HepG2 (cell line): ENCODE data around the gene DCP2. TPM values are rescaled to one million over a fixed set of nuclear protein-coding genes. Genes with fewer than 3 reads are reported as not detected.

ENCODE experiments used
- ASH2L ChIP-seq: fragments of 300-600, 200-600 bp; sonication (generic); IDR thresholded peaks from 2 replicates; pipeline ENCODE4 v1.7.0; 2017; ENCODE audit warnings: low read depth, mild to moderate bottlenecking, moderate library complexity, mixed read lengths, low read length; ENCODE audit not compliant: insufficient read length
- DNMT1 ChIP-seq: sonication (generic); formaldehyde crosslinking; IDR thresholded peaks from 2 replicates; pipeline ENCODE4 v1.5.1; 2020; ENCODE audit warnings: mild to moderate bottlenecking, missing genetic modification reagents
- FOSL2 ChIP-seq: sonication (generic); formaldehyde crosslinking; IDR thresholded peaks from 2 replicates; pipeline ENCODE4 v1.4.0; 2020; ENCODE audit warnings: missing genetic modification reagents
- FOXM1 ChIP-seq: sonication (generic); formaldehyde crosslinking; IDR thresholded peaks from 2 replicates; pipeline ENCODE4 v1.5.0; 2020; ENCODE audit warnings: missing genetic modification reagents
- GABPA ChIP-seq, 2 experiments: IDR thresholded peaks; 2 replicates each; pipeline ENCODE4 v1.6.1; 2011 to 2016; ENCODE audit warnings: low read depth in 2 of 2, low read length in 1 of 2, missing biosample characterization in 1 of 2, missing genetic modification characterization in 1 of 2
- HNF4A ChIP-seq: sonication (generic); formaldehyde crosslinking; IDR thresholded peaks from 2 replicates; pipeline ENCODE4 v1.4.0; 2020; ENCODE audit warnings: missing genetic modification reagents
- ISL2 ChIP-seq: sonication (generic); formaldehyde crosslinking; IDR thresholded peaks from 2 replicates; pipeline ENCODE4 v1.5.0; 2020; ENCODE audit warnings: missing genetic modification reagents
- KLF12 ChIP-seq: sonication (generic); formaldehyde crosslinking; IDR thresholded peaks from 2 replicates; pipeline ENCODE4 v1.4.0; 2020; ENCODE audit warnings: missing genetic modification reagents, borderline replicate concordance
- KLF16 ChIP-seq, 2 experiments: sonication (generic) in 1 of 2; formaldehyde crosslinking in 1 of 2; IDR thresholded peaks; 2 replicates each; pipeline versions ENCODE4 v1.6.1 to v1.8.0; 2016 to 2023; ENCODE audit warnings: missing genetic modification reagents in 2 of 2, missing compliant biosample characterization in 1 of 2
- MEIS1 ChIP-seq: sonication (generic); formaldehyde crosslinking; IDR thresholded peaks from 2 replicates; pipeline ENCODE4 v1.9.0; 2021; ENCODE audit warnings: mild to moderate bottlenecking, missing genetic modification reagents, moderate library complexity, borderline replicate concordance
- RBAK ChIP-seq: sonication (generic); formaldehyde crosslinking; IDR thresholded peaks from 2 replicates; pipeline ENCODE4 v1.5.1; 2020; ENCODE audit warnings: mild to moderate bottlenecking, missing genetic modification reagents
- RBFOX2 ChIP-seq: fragments of 200-400 bp; formaldehyde crosslinking; IDR thresholded peaks from 2 replicates; pipeline ENCODE4 v1.6.1; 2017; ENCODE audit warnings: low read depth, mild to moderate bottlenecking, low read length
- RCOR2 ChIP-seq: IDR thresholded peaks from 2 replicates; pipeline ENCODE4 v1.6.1; 2016; ENCODE audit warnings: missing biosample characterization, missing genetic modification reagents
- REPIN1 ChIP-seq: sonication (generic); formaldehyde crosslinking; IDR thresholded peaks from 2 replicates; pipeline ENCODE4 v1.8.0; 2022; ENCODE audit warnings: missing genetic modification reagents, low read depth, mild to moderate bottlenecking, borderline replicate concordance
- TGIF2 ChIP-seq: IDR thresholded peaks from 2 replicates; pipeline ENCODE4 v1.6.1; 2016; ENCODE audit warnings: control low read depth, missing compliant biosample characterization
- ZBTB21 ChIP-seq: sonication (generic); formaldehyde crosslinking; IDR thresholded peaks from 2 replicates; pipeline ENCODE4 v1.4.0; 2020; ENCODE audit warnings: missing genetic modification reagents
- ZBTB46 ChIP-seq: sonication (generic); formaldehyde crosslinking; IDR thresholded peaks from 2 replicates; pipeline ENCODE4 v1.4.0; 2020; ENCODE audit warnings: mild to moderate bottlenecking, missing genetic modification reagents, borderline replicate concordance
- ZKSCAN8 ChIP-seq: IDR thresholded peaks from 2 replicates; pipeline ENCODE4 v1.6.1; 2016; ENCODE audit warnings: borderline replicate concordance, missing genetic modification reagents, missing compliant biosample characterization
- ZNF329 ChIP-seq: sonication (generic); formaldehyde crosslinking; IDR thresholded peaks from 2 replicates; pipeline ENCODE4 v1.9.0; 2021; ENCODE audit warnings: low read depth, mild to moderate bottlenecking, missing genetic modification reagents
- ZNF331 ChIP-seq: sonication (generic); formaldehyde crosslinking; IDR thresholded peaks from 2 replicates; pipeline ENCODE4 v1.4.0; 2020; ENCODE audit warnings: missing genetic modification reagents
- ZNF484 ChIP-seq: sonication (generic); formaldehyde crosslinking; IDR thresholded peaks from 2 replicates; pipeline ENCODE4 v1.5.1; 2020; ENCODE audit warnings: mild to moderate bottlenecking, low read depth, missing genetic modification reagents, borderline replicate concordance
- ZNF570 ChIP-seq: sonication (generic); formaldehyde crosslinking; IDR thresholded peaks from 2 replicates; pipeline ENCODE4 v1.4.0; 2020; ENCODE audit warnings: mild to moderate bottlenecking, missing genetic modification reagents, borderline replicate concordance
- ZNF598 ChIP-seq: sonication (generic); formaldehyde crosslinking; IDR thresholded peaks from 2 replicates; pipeline ENCODE4 v1.5.1; 2020; ENCODE audit warnings: mild to moderate bottlenecking, missing genetic modification reagents, borderline replicate concordance
- ZNF678 ChIP-seq: sonication (generic); formaldehyde crosslinking; IDR thresholded peaks from 2 replicates; pipeline ENCODE4 v1.4.0; 2020; ENCODE audit warnings: mild to moderate bottlenecking, missing genetic modification reagents
- ZNF784 ChIP-seq: sonication (generic); formaldehyde crosslinking; IDR thresholded peaks from 2 replicates; pipeline ENCODE4 v1.5.1; 2020; ENCODE audit warnings: missing genetic modification reagents, mild to moderate bottlenecking, borderline replicate concordance
- ZSCAN22 ChIP-seq: sonication (generic); formaldehyde crosslinking; IDR thresholded peaks from 2 replicates; pipeline ENCODE4 v1.4.0; 2020; ENCODE audit warnings: mild to moderate bottlenecking, missing genetic modification reagents
- polyA plus RNA-seq, 8 experiments: library from polyadenylated mRNA; depleted of rRNA in 3 of 8; stranded (reverse) in 7 of 8; unstranded in 1 of 8; fragments of >200 nt; fragmentation: Illumina TruSeq in 4 of 8; extraction: Trizol in 4 of 8; gene quantifications; 2 replicates each; pipeline versions ENCODE4 v1.2.1 to v1.2.3, GENCODE V29; 2011 to 2016; ENCODE audit warnings: low read depth in 4 of 8, missing spikeins in 1 of 8, mixed read lengths in 1 of 8; ENCODE audit not compliant: insufficient read depth in 1 of 8
- total RNA-seq, 5 experiments: library from RNA; depleted of rRNA; stranded (reverse); fragments of >200 nt; fragmentation: Illumina TruSeq; extraction: Trizol; gene quantifications; 2 replicates each; pipeline ENCODE4 v1.2.3, GENCODE V29; 2016; ENCODE audit warnings: low read depth in 1 of 5
- TF ChIP-seq, protein P1 (sequence below): sonication (generic); formaldehyde crosslinking; IDR thresholded peaks from 2 replicates; pipeline ENCODE4 v1.8.1; 2022; ENCODE audit warnings: mild to moderate bottlenecking, missing genetic modification reagents

DCP2 gene
- total and polyA plus RNA-seq, 2 of the 13 experiments (the other 11 are each of a cell fraction or from before 2014, with no cell fraction given), result 16.2 to 63.4 TPM

GRCh38 chr5:112976432-112977309, at the start of gene DCP2 (continued):
- 0 out of 2 replicates have a peak, but pooled peaks have one; percentile 17 for TF ChIP-seq ISL2 (CRISPR knock-in tag)
- no peak for TF ChIP-seq ZNF598
- TF ChIP-seq ASH2L, result peak; percentile 75
- 0 out of 2 replicates have a peak, but pooled peaks have one; percentile 17 for TF ChIP-seq HNF4A (CRISPR knock-in tag)
- TF ChIP-seq ZNF331 (CRISPR knock-in tag), result peak; percentile 44; the same call in 1 of the 2 replicates
- TF ChIP-seq ZNF678 (CRISPR knock-in tag), result no peak
- TF ChIP-seq ZNF570 (CRISPR knock-in tag), result no peak
- no peak for TF ChIP-seq FOXM1 (CRISPR knock-in tag)
- peak; percentile 32; the same call in 1 of the 2 replicates for TF ChIP-seq FOSL2 (CRISPR knock-in tag)
- TF ChIP-seq MEIS1, result no peak
- TF ChIP-seq GABPA (IDR thresholded peaks at IDR 0.05; ENCODE audit: low read depth, low read length), result peak; percentile 38
- TF ChIP-seq GABPA (CRISPR knock-in tag; IDR thresholded peaks at IDR 0.05; ENCODE audit: low read depth), result peak; percentile 75
- no peak; the same call in 1 of the 2 replicates for TF ChIP-seq ZKSCAN8 (CRISPR knock-in tag)
- no peak for TF ChIP-seq ZBTB46 (CRISPR knock-in tag)
- TF ChIP-seq RBAK, result no peak
- no peak for TF ChIP-seq ZSCAN22
- TF ChIP-seq ZBTB21 (CRISPR knock-in tag), result no peak; the same call in 1 of the 2 replicates
- no peak for TF ChIP-seq RCOR2 (CRISPR knock-in tag)
- TF ChIP-seq KLF16 (CRISPR knock-in tag; IDR thresholded peaks at IDR 0.05), result peak in 1 of 2 experiments; percentile 83; a peak in 1 of 4 replicates
- peak; percentile 82 for TF ChIP-seq ZNF784 (CRISPR knock-in tag)
- TF ChIP-seq ZNF484 (CRISPR knock-in tag), result no peak
- no peak for TF ChIP-seq REPIN1 (CRISPR knock-in tag)
- no peak for TF ChIP-seq TGIF2 (CRISPR knock-in tag)
- no peak for TF ChIP-seq KLF12
- TF ChIP-seq DNMT1 (CRISPR knock-in tag), result no peak
- TF ChIP-seq, protein P1, sequence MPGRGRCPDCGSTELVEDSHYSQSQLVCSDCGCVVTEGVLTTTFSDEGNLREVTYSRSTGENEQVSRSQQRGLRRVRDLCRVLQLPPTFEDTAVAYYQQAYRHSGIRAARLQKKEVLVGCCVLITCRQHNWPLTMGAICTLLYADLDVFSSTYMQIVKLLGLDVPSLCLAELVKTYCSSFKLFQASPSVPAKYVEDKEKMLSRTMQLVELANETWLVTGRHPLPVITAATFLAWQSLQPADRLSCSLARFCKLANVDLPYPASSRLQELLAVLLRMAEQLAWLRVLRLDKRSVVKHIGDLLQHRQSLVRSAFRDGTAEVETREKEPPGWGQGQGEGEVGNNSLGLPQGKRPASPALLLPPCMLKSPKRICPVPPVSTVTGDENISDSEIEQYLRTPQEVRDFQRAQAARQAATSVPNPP (CRISPR knock-in tag), result no peak
- no peak for TF ChIP-seq ZNF329
- TF ChIP-seq RBFOX2, result peak; percentile 91
